ENCODE measurements around the gene GLYATL2.

Gene GLYATL2, protein sequence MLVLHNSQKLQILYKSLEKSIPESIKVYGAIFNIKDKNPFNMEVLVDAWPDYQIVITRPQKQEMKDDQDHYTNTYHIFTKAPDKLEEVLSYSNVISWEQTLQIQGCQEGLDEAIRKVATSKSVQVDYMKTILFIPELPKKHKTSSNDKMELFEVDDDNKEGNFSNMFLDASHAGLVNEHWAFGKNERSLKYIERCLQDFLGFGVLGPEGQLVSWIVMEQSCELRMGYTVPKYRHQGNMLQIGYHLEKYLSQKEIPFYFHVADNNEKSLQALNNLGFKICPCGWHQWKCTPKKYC

DNA sequence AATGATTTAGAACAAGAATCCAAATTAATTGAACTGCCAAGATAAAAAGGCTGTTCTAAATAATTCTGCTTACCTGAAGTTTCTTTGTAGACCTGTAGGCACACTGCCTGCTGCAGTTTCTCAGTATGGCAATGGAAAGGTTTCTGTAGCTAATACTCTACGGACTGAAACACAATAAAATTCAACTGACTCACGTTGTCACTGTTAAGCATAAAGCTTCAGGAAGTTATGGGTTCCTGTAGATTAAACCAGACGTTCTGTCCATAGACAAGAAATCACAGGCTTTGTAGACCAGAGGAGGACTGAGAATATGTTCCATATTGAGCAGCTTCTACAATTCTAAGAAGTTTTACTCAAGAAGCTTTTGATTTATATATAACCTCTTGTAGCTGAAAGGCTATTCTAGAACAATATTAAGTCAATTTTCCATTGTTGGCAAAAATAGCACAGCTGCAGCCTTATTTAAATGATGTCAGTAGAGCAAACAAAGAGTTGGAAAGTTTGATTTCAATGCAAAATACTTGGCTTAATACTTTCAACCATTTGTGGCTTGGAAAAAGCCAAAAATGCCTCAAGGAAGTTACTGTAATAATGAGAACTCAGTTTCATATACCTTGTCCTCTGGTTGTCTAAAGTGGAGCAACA lies at the start of gene GLYATL2:
Gene GLYATL2 (minus strand): TSS at position 344 of the 645 bp plus-strand sequence. CDS start 5,092 bp downstream, outside the sequence.
- DNase-seq (ENCODE audit: low read depth in 2 of 2): no peak

DNA sequence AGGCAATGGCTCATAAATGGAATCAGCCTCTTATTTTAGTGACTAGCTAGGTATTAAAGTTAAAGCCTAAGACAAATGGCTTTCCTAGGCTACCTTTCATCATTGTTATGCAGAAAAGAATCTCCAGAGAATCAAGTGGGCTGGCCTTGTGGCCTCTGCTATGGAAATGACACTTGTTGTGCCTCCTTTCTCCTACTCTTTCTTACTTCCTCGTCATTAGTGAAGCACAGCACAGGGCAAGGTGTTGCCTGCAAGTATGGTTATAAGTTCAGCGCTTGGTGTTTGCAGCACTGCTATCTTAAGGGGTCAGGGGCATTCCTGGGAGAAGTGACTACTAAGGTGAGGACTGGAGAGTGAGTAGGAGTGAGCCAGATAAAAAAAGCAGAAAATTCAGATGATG lies 49.4 kb upstream of the GLYATL2 start:
- no peak for DNase-seq (ENCODE audit: low read depth in 2 of 2)

DNA sequence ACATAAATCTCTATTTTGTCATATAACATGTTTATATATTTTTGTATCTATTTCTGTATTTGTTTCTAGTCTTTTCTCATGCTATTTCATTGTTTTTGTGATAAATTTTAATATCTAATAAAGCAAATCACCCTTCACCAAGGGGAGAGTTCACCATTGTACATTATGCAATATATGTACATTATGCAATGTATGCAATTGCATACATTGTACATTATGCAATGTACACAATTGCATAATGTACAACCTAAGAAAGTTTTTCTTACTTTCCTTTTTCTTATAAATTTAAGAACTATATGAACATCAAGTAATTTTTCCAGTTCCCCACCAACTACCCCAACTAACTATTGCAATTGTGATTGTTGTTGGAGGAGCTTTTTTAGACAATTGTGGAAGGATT lies 44.1 kb upstream of the GLYATL2 start:
- DNase-seq (ENCODE audit: low read depth in 2 of 2): no peak

DNA sequence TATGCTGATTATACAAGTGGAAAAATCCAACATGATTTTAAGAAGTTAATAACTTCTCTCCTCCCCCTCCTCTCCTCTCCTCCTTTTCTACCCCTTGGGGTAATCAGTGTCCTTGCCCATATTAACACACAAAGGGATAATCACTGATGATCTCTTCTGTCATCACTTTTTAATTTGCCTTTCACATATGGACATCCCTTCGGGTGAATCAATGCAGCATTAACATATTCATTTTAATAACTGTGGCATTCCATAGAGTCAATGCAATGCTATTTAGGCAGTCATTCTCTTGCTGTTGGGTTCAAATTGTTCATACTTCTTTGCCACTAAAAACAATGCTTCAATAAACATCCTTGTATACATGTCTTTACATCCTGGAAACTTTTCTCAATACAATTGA lies 42.9 kb upstream of the GLYATL2 start:
- no peak for DNase-seq (ENCODE audit: low read depth in 2 of 2)

DNA sequence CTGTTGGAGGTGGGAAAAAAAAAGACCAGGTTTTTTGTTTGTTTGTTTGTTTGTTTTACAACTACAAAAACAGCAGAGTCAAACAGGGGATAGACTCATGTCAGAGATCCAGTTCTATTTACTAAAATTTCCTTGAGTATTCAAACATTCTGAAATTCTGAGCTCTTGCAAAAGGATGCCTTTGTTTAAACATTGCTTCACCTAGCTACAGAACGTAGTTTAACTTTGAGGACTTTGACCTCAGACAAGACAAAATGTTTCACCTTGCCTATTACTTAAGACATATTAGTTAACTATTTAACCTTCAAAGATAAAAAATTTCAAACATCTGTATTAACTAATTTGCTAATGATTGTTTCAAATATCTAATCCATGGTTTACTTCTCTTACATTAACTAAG lies 36.1 kb upstream of the GLYATL2 start:
- DNase-seq (ENCODE audit: low read depth in 2 of 2): no peak

DNA sequence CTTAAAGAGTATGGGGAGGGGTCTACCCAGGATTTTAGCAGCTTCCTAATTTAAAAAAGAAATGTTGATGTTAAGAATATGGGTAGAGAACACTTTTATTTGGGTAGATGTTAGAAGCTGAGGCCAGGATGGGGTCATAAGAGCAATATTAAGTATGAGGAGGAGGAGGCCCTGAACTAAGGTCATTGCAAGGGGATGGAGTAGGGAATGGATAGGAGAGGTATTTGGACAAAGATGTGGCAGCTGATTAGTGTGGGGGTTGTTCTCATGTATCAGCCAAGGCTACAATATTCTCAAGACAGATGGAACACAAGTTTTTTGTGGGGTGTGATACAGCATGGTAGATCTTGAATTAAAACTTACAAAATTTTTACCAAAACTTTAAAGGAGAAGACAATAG lies 35.7 kb upstream of the GLYATL2 start:
- no peak for DNase-seq (ENCODE audit: low read depth in 2 of 2)

DNA sequence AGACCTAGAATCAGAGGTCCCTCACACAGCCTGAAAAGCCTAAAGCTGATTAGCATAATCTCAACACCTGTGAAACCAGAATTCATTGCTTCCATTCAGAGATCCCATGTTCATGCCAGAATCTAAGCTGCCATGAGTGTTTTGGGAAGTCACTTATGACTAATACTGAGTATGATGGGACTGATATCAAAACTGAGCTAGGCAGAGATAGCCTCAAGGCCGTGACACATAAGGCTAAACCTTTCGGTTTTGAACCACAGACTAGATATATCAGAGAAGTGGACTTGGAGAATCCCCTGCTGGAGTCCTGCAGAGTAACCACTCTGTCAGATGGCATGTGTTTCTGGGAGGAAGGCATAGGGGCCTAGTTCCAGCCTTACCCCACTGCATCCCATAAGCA lies 23.1 kb upstream of the GLYATL2 start:
- no peak for DNase-seq (ENCODE audit: low read depth in 2 of 2)

DNA sequence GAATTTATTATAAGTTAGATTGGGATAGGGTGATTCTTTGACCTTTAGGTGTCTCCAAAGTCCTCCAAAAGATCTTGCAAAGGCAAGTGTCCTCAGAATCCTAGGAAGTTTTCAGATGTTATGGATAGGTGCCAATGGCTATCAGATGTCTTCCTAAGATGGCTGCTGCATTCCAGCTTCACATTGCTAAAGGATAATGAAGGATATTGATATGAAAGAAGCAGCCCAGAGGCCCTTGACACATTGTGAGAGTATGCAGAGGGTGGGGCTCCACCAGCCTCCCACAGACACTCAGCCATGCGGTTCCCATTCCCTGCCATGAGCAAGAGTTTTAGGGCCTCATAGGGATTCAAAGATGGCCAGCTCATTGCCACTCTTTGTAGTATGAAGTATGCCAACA lies 22.3 kb upstream of the GLYATL2 start:
- no peak for DNase-seq (ENCODE audit: low read depth in 2 of 2)

DNA sequence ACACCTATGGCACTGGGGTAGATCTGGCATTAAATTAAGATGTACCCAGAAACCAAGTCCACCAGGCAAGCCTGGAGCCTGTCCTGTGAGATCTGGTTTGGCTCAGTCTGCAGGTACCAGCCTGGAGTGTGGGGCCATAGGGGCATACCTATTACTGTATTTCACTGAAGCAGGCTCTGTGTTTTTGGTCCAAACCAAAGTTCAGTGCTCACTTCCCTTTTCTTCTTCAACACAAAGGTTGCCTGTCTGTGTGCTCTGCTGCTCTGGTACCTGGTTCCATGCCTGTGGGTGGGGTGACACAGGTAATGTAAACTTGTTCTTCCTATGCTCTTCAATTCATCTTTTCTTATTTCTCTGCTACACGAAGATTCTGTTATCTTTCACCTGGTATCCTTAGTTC lies 19.8 kb upstream of the GLYATL2 start:
- no peak for DNase-seq (ENCODE audit: low read depth in 2 of 2)

DNA sequence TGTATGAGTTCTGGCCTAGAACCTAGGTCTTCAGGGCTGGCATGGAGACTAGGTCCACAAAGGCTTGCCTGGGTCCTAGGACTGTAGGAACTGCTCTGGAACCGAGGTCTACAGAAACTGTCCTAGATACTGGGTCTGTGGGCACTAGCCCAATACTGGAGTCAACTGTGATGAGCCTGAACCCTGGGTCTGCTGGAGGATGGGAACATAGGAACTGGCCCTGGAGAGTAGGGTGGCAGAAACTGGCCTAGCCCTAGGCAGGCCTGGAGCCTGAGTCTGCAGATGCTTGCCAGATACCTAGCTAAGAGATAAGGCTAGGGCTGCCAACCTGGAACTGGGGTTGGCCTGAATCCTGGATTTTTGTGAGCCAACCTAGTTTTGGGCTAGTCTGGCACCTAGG lies 19.2 kb upstream of the GLYATL2 start:
- DNase-seq (ENCODE audit: low read depth in 2 of 2): no peak

DNA sequence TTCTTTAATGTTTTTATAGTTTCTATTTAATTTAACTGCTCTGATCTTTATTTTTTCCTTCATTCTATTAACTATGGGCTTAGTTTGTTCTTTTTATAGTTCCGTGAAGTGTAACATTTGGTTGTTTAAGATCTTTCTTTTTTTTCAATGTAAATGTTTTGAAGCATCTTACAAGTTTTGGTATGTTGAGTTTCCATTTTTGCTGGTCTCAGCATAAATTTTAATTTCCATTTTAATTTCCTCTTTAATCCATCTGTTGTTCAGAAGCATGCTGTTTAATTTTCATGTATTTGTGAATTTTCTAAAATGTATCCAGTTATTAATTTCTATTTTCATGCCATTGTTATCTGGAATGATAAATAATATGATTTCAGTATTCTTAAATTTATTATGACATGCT lies 17.0 kb upstream of the GLYATL2 start:
- DNase-seq (ENCODE audit: low read depth in 2 of 2): no peak

DNA sequence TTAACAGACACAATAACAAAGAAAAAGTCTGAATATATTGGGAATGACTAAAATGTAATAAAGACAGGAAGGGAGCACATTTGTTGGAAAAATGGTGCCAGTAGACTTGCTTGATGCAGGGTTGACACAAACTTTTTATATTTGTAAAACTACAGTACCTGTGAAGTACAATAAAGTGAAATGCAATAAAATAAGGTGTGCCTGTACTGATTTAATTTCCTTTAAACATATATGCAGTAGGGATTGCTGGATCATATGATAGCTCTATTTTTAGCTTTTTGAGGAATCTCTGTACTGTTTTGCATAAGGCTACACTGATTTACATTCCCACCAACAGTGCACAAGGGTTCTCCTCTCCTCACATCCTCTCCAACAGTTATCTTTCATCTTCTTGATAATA lies 12.3 kb upstream of the GLYATL2 start:
- DNase-seq (ENCODE audit: low read depth in 2 of 2): no peak

DNA sequence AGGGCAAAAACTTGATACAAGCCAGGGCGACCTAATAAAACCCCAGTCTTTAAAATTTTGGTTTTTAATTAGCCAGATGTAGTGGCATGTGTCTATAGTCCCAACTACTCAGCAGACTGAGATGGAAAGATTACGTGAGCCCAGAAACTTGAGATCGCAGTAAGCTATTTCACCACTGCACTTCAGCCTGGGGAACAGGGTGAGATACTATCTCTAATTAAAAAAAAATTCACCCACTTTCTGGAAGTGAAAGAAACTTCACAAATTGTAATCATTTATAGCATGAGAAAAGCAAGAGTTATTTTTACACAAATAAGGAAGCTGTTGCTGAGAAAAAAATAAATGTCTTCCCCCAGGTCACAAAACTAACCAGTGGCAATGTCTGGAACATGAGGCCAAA lies 882 bp upstream of the GLYATL2 start:
- DNase-seq (ENCODE audit: low read depth in 2 of 2): no peak

DNA sequence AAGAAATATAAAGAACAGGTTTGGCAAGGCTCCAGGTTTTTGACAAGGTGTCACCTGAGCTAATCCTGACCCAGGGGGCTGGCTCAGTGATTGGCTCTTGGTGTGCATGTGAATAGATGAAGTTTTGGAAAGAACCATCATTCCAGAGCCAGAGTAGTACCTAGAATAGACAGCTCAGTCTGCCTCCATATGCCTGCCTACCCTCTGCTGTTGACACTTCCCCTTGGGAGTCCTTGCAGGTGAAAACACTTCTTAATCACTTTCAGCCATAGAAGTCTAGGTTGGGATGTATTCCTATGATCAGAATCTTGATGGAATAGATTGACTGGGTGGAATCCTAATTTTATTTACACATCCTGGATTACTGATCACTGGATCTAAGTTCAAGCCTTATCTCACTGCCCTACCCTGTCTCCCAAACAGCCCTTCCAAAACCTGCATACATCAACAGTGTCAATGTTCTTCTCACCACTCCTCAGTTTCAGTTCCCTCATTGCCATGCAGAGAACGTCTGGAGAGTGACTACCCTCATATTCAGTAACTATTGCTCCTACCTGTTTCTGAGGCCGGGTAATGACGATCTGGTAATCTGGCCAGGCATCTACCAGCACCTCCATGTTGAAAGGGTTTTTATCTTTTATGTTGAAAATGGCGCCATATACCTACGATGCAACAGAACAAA lies 6.7 kb downstream of the GLYATL2 start:
- DNase-seq (ENCODE audit: low read depth in 2 of 2): no peak

DNA sequence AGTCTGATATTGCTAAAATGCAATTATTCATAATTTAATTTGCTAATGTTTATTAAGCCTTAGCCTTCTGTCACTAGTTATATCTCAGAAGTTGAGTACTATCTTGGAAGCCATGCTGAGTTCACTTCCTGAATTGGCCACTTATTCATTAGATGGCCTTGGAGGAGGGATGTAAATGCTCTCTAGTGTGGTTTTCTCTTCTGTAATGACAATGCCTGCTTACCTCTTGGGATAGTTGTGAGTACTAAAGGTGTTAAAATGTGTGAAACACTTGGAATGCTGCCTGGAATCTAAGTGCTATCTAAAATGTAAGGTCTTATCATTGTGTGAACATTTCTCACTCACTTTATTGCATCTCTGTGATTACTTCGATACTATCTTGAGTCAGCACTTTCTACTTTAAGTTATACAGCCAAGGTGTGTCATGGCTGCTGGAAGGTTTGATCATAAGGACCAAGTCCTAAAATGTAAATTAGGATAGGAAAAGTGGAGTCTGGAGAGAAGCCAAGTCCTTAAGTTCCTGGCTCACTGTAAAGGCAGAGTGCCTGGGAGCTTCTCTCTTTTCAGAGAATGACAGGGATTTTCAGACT lies 12.4 kb downstream of the GLYATL2 start:
- DNase-seq (ENCODE audit: low read depth in 2 of 2): no peak

DNA sequence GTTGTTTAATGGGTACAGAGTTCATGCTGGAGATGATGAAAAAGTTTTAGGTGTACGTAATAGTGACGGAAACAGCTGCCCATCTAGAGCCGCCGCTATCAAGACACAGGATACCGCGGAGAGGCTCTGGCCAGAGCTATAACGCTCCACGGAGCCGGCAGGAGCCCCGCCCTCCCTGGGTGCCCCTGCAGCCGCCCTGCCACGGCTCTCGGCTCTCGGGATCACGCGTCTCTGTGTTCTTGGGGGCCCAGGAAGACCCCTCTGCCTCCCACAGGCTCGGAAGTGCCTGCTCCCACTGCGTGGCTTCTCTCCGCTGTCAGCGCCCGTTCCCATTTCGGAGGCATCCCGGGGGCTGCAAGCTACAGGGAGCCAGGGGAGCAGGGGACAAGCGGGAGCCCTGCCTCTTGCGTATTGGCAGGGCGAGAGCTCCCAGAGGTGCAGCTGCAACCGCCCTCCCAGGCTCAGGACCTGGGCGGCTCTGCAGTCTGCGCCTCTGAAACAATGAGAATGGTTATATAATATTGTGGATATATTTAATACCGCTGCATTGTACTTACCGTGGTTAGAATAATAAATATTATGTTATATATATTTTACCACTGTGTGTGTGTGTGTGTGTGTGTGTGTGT lies 13.7 kb downstream of the GLYATL2 start:
- no peak for DNase-seq (ENCODE audit: low read depth in 2 of 2)

DNA sequence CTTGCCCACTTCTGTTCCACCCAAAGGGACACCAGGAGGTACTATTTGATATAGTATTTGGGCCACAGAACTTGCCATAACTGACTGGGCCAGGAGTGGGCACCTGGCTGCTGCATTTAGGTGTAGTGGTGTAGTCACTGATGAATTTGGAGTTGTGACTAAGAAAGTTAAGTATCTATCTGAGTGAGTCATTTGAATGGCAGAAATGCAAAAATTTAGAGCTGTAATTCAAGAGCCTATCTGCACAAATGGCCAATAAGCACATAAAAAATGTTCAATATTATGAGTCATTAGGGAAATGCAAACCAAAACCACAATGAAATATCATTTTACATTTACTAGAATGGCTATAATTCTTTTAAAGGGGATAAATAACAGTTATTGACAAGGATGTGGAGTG lies 14.7 kb downstream of the GLYATL2 start:
- no peak for DNase-seq (ENCODE audit: low read depth in 2 of 2)

DNA sequence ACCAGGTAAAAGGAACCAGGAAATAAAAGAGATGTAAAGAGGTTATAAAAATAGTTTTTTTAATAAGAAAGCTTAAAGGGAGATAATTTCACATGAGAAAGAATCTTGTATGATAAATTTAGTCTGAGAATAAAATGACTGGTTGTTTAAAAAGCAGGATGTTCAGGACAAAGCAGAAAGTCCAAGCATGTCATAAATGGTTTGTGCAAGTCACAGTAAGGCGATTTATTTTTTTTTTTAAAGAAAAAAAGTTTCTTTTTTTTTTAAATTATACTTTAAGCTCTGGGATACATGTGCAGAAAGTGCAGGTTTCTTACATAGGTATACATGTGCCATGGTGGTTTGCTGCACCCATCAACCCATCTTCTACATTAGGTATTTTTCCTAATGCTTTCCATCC lies 30.8 kb downstream of the GLYATL2 start:
- DNase-seq (ENCODE audit: low read depth in 2 of 2): no peak

DNA sequence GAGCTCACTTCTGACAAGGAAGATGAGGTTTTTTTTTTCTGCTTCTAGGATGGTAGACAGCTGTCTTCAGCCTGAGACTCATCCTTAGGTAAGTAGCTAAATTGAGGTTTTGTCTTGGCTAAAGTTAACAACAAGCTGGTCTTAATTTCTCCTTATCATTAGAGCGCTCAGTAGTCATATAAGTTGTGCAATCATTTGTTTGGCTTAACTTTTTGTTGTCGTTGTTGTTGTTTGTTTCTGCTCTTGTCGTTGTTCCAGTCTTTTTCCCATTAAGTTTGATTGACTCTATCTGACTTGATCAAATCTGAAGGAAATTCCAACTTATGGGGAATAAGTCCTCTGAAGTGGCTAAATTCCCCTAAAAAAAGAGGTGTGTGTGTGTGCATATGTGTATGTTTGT lies 33.0 kb downstream of the GLYATL2 start:
- no peak for DNase-seq (ENCODE audit: low read depth in 2 of 2)

DNA sequence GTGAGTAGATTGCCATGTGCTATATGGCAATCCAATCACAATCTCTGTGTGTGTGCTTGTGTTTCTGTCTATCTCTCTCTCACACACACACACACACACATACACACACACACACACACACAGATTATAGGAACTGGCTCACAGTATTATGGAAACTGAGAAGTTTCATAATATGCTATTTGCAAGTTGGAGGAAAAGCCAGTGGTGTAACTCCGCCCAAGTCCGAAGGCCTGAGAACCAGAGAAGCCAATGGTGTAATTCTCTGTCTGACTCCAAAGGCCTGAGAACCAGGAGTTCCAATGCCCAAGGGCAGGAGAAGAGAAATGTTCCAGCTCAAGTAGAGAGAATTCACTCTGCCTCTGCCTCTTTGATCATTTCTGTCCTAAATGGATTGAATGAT lies 37.2 kb downstream of the GLYATL2 start:
- no peak for DNase-seq (ENCODE audit: low read depth in 2 of 2)

DNA sequence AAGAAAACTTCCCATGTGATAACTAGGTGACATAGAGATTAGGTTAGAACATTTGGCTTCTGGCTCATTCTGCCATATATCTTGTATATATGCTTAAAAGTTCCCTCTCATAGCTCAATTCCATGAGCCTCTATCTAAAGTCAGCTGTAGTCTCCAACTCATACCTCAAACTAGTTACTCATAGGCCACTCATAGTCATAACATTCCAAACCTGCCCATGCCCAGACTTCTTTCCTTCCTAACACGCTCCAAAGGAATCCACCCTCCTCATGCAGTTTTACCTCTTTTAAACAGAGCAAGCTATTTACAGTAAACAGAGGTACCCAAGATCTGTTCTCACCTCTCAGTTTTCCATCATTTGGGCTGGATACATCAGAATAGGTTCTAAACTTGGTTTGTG lies 39.4 kb downstream of the GLYATL2 start:
- no peak for DNase-seq (ENCODE audit: low read depth in 2 of 2)

DNA sequence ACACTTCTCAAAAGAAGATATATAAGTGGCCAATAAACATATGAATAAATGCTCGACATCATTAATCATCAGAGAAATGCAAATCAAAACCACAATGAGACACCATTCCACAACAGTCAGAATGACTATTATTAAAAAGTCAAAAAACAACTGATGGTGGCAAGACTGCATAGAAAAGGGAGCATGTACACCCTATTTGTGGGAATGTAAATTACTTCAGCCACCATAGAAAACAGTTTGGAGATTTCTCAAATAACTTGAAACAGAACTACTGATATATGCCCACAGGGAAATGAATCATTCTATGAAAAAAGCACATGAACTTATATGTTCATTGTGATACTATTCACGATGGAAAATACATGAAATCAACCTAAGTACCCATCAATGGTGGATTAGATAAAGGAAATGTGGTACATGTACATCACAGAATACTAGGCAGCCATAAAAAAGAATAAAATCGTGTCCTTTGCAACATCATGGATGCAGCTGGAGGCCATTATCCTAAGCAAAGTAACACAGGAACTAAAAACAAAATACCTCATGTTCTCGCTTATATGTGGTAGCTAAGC lies 42.4 kb downstream of the GLYATL2 start:
- DNase-seq (ENCODE audit: low read depth in 2 of 2): no peak

Measured in stimulated activated CD8-positive, alpha-beta memory T cell treated with anti-CD3 and anti-CD28 coated beads, Interleukin-15, amount 100 ng/mL, for 48 hours (primary cell).